H9 (cell line): ENCODE data around the gene ATXN7L3. TPM values are rescaled to one million over a fixed set of nuclear protein-coding genes. Genes with fewer than 3 reads are reported as not detected.

ENCODE experiments used
- DNase-seq: peaks from one replicate; pipeline ENCODE4 v3.0.0-alpha.2; 2017
- H2AFZ ChIP-seq: one replicate; pipeline ENCODE4 v1.6.1; 2013; ENCODE audit warnings: mild to moderate bottlenecking, low read length, control low read depth, moderate library complexity
- H2AK5ac ChIP-seq: 2 replicates; pipeline ENCODE4 v1.6.1; 2013; ENCODE audit warnings: low read length, control low read depth, mixed read lengths; ENCODE audit not compliant: insufficient read length
- H2BK120ac ChIP-seq: one replicate; pipeline ENCODE4 v1.6.1; 2013; ENCODE audit warnings: low read depth, mild to moderate bottlenecking, low read length, control low read depth, inconsistent platforms; ENCODE audit not compliant: poor library complexity, severe bottlenecking
- H2BK12ac ChIP-seq: 2 replicates; pipeline ENCODE4 v1.6.1; 2013; ENCODE audit warnings: low read length, control low read depth, mixed read lengths, low read depth; ENCODE audit not compliant: insufficient read length
- H2BK15ac ChIP-seq: 2 replicates; pipeline ENCODE4 v1.6.1; 2013; ENCODE audit warnings: low read depth, low read length, control low read depth
- H2BK20ac ChIP-seq: one replicate; pipeline ENCODE4 v1.6.1; 2013; ENCODE audit warnings: low read depth, mild to moderate bottlenecking, low read length, control low read depth, inconsistent platforms; ENCODE audit not compliant: poor library complexity, severe bottlenecking
- H2BK5ac ChIP-seq: 2 replicates; pipeline ENCODE4 v1.6.1; 2013; ENCODE audit warnings: low read length, control low read depth, mixed read lengths; ENCODE audit not compliant: insufficient read length
- H3K14ac ChIP-seq: 2 replicates; pipeline ENCODE4 v1.6.1; 2013; ENCODE audit warnings: low read length, control low read depth; ENCODE audit not compliant: insufficient read depth
- H3K18ac ChIP-seq: 2 replicates; pipeline ENCODE4 v1.6.1; 2013; ENCODE audit warnings: low read depth, mild to moderate bottlenecking, mixed read lengths, low read length, control low read depth; ENCODE audit not compliant: insufficient read length
- H3K23ac ChIP-seq: 2 replicates; pipeline ENCODE4 v1.6.1; 2013; ENCODE audit warnings: low read length, control low read depth, mixed read lengths, low read depth; ENCODE audit not compliant: insufficient read length
- H3K23me2 ChIP-seq: 2 replicates; pipeline ENCODE4 v1.6.1; 2013; ENCODE audit warnings: low read depth, mild to moderate bottlenecking, mixed read lengths, low read length, control low read depth; ENCODE audit not compliant: insufficient read length, poor library complexity, severe bottlenecking
- H3K27ac ChIP-seq: 2 replicates; pipeline ENCODE4 v1.5.1; 2013; ENCODE audit warnings: low read length, control low read depth, mixed read lengths, low read depth; ENCODE audit not compliant: insufficient read length
- H3K27me3 ChIP-seq: 2 replicates; pipeline ENCODE4 v1.6.1; 2013; ENCODE audit warnings: low read length, control low read depth, inconsistent platforms; ENCODE audit not compliant: insufficient read depth
- H3K4ac ChIP-seq: 2 replicates; pipeline ENCODE4 v1.6.1; 2013; ENCODE audit warnings: low read depth, mild to moderate bottlenecking, control low read depth, inconsistent platforms, low read length, moderate library complexity
- H3K4me1 ChIP-seq: 2 replicates; pipeline ENCODE4 v1.6.1; 2013; ENCODE audit warnings: low read length, control low read depth, inconsistent platforms; ENCODE audit not compliant: insufficient read depth
- H3K4me2 ChIP-seq: 2 replicates; pipeline ENCODE4 v1.6.1; 2013; ENCODE audit warnings: low read length, control low read depth, mixed read lengths; ENCODE audit not compliant: insufficient read length, insufficient read depth
- H3K56ac ChIP-seq: 2 replicates; pipeline ENCODE4 v1.6.1; 2013; ENCODE audit warnings: low read depth, mild to moderate bottlenecking, mixed read lengths, low read length, control low read depth; ENCODE audit not compliant: insufficient read length
- H3K79me1 ChIP-seq: 2 replicates; pipeline ENCODE4 v1.6.1; 2013; ENCODE audit warnings: low read depth, mild to moderate bottlenecking, moderate library complexity, low read length, control low read depth, inconsistent platforms; ENCODE audit not compliant: insufficient read depth, poor library complexity, severe bottlenecking
- H3K79me2 ChIP-seq: 2 replicates; pipeline ENCODE4 v1.6.1; 2013; ENCODE audit warnings: low read length, control low read depth, inconsistent platforms; ENCODE audit not compliant: insufficient read depth
- H3K9ac ChIP-seq: 2 replicates; pipeline ENCODE4 v1.6.1; 2013; ENCODE audit warnings: low read length, control low read depth, mixed read lengths; ENCODE audit not compliant: insufficient read length; ENCODE audit errors: extremely low read depth
- H3K9me3 ChIP-seq: one replicate; pipeline ENCODE4 v1.6.1; 2013; ENCODE audit warnings: low read depth, low read length, inconsistent platforms; ENCODE audit not compliant: control insufficient read depth
- H3T11ph ChIP-seq: one replicate; pipeline ENCODE4 v1.6.1; 2013; ENCODE audit warnings: mild to moderate bottlenecking, low read length, control low read depth, inconsistent platforms
- H4K20me1 ChIP-seq: one replicate; pipeline ENCODE4 v1.6.1; 2013; ENCODE audit not compliant: control insufficient read depth, insufficient read length, insufficient read depth
- H4K5ac ChIP-seq: 2 replicates; pipeline ENCODE4 v1.6.1; 2013; ENCODE audit warnings: low read depth, mild to moderate bottlenecking, mixed read lengths, low read length, control low read depth; ENCODE audit not compliant: insufficient read length
- H4K8ac ChIP-seq: replicated peaks from 2 replicates; pipeline ENCODE4 v1.6.1; 2013; ENCODE audit warnings: low read length, control low read depth, mixed read lengths, low read depth; ENCODE audit not compliant: insufficient read length
- H4K91ac ChIP-seq: 2 replicates; pipeline ENCODE4 v1.6.1; 2013; ENCODE audit warnings: low read depth, mild to moderate bottlenecking, moderate library complexity, mixed read lengths, low read length, control low read depth; ENCODE audit not compliant: insufficient read length
- H3K27ac Mint-ChIP-seq, 3 experiments: 2 replicates in 2 of 3; 3 replicates in 1 of 3; pipeline ENCODE4 v1.8.0; 2020 to 2021; ENCODE audit warnings: mixed read lengths in 3 of 3, mild to moderate bottlenecking in 1 of 3, moderate library complexity in 1 of 3
- H3K27me3 Mint-ChIP-seq: 2 replicates; pipeline ENCODE4 v1.8.0; 2021; ENCODE audit warnings: low read depth, mild to moderate bottlenecking, moderate library complexity, mixed read lengths
- H3K36me3 Mint-ChIP-seq, 3 experiments: 2 replicates in 2 of 3; 3 replicates in 1 of 3; pipeline ENCODE4 v1.8.0; 2020 to 2021; ENCODE audit warnings: low read depth in 3 of 3, mixed read lengths in 3 of 3; ENCODE audit not compliant: insufficient read depth in 1 of 3
- H3K4me1 Mint-ChIP-seq, 2 experiments: 2 replicates each; pipeline ENCODE4 v1.8.0; 2020; ENCODE audit warnings: mixed read lengths in 2 of 2
- H3K4me3 Mint-ChIP-seq, 2 experiments: 2 replicates in 1 of 2; 3 replicates in 1 of 2; pipeline ENCODE4 v1.8.0; 2020 to 2021; ENCODE audit warnings: mild to moderate bottlenecking in 2 of 2, mixed read lengths in 2 of 2, moderate library complexity in 1 of 2
- H3K9me3 Mint-ChIP-seq, 2 experiments: 2 replicates in 1 of 2; 3 replicates in 1 of 2; pipeline ENCODE4 v1.8.0; 2020; ENCODE audit warnings: mild to moderate bottlenecking in 2 of 2, mixed read lengths in 2 of 2, moderate library complexity in 1 of 2
- WGBS: extraction: QIAGEN DNeasy Blood & Tissue Kit; methylation state at CpG from one replicate; pipeline ENCODE4 v1.1.7; 2013; ENCODE audit warnings: missing lambda C conversion rate, low lambda C conversion rate, mixed read lengths; ENCODE audit not compliant: insufficient read length; ENCODE audit errors: extremely low coverage; 5-methylcytosine and 5-hydroxymethylcytosine counted together
- total RNA-seq: library from RNA; stranded (reverse); gene quantifications from 2 replicates; pipeline ENCODE4 v1.2.1, GENCODE V29; 2021
- TF ChIP-seq, protein P1 (sequence below): fragments of 200-600 bp; sonication (generic); conservative IDR thresholded peaks from 3 replicates; pipeline ENCODE4 v1.8.0; 2021; ENCODE audit warnings: antibody characterized with exemption, mild to moderate bottlenecking

The ATXN7L3 gene
- total RNA-seq, 1 experiment from 2014 or later, result 125 TPM

DNA sequence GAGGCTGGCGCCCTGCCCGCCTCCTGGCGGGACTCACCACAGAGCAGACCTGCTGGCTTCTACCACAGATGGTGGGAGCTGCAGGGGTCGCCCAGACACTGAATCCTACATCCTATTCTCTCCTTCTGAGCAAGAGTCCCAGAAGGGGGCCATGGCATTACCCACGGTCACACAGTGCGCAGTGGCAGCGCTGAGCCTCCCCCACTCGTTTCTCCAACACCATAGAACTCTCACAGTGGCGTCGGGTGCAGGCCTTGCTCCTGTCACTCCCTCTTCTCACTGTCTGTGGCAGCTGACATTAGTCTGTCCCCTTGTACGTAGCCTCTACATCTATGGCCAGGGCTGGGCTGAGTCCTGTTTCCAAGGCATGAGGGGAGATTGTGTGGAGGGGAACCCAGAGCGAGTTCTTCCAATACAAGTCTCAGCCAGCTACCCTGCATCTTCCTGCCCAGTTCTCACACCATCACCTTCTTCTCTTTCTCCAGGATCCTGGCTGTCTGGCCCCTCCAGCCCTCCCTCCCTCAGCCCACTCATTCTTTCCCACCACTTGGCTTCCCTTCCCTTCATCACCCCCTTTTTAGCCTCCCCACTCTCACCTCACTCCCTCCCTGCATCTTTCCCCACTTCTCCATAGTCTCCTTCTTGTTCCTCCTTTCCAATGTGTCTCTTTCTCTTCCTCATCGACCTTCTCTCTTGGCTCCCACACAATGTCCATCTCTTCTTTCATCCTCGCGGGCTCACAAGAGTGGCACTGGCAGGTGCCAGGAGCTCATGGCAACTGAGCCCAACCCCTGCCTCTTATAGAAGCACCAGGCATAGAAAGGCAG is 13.9 kb upstream of the ATXN7L3 start:
- peaks cover 6% of the 10 kb centered on the region; the same call in 1 of the 2 replicates for H3K79me2 ChIP-seq
- peaks cover 12 to 29% of the 10 kb centered on the region in 2 experiments for H3K4me1 Mint-ChIP-seq
- no peak overlapping the region for H3K14ac ChIP-seq
- no peak overlapping the region for H3K27ac ChIP-seq
- H3K4me1 ChIP-seq, result 0 out of 2 replicates have a peak, but pooled peaks cover 4% of the 10 kb centered on the region
- no peak overlapping the region for H3K4me2 ChIP-seq
- no peak overlapping the region for H2BK20ac ChIP-seq
- no peak overlapping the region for H2AFZ ChIP-seq
- peaks cover 6% of the 10 kb centered on the region for H3K23me2 ChIP-seq
- no peak overlapping the region for H2BK15ac ChIP-seq
- no CpG with 5 or more reads among the region's 15 CpGs for WGBS
- no peak for DNase-seq
- TF ChIP-seq, protein P1, sequence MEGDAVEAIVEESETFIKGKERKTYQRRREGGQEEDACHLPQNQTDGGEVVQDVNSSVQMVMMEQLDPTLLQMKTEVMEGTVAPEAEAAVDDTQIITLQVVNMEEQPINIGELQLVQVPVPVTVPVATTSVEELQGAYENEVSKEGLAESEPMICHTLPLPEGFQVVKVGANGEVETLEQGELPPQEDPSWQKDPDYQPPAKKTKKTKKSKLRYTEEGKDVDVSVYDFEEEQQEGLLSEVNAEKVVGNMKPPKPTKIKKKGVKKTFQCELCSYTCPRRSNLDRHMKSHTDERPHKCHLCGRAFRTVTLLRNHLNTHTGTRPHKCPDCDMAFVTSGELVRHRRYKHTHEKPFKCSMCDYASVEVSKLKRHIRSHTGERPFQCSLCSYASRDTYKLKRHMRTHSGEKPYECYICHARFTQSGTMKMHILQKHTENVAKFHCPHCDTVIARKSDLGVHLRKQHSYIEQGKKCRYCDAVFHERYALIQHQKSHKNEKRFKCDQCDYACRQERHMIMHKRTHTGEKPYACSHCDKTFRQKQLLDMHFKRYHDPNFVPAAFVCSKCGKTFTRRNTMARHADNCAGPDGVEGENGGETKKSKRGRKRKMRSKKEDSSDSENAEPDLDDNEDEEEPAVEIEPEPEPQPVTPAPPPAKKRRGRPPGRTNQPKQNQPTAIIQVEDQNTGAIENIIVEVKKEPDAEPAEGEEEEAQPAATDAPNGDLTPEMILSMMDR, result no peak
- peaks cover 36 to 86% (median 80%) of the 10 kb centered on the region in 3 experiments for H3K36me3 Mint-ChIP-seq
- H3K79me1 ChIP-seq, result peaks cover 6% of the 10 kb centered on the region
- no peak overlapping the region for H3K18ac ChIP-seq
- H4K20me1 ChIP-seq, result no peaks in the 10 kb centered on the region
- no peak overlapping the region for H2BK12ac ChIP-seq
- no peaks in the 10 kb centered on the region for H3K9me3 Mint-ChIP-seq
- H3K23ac ChIP-seq, result no peak overlapping the region
- H4K8ac ChIP-seq, result no peak overlapping the region
- peak overlapping the region in 1 of 2 experiments; percentile 6; a peak in 1 of 5 replicates for H3K4me3 Mint-ChIP-seq
- H2BK5ac ChIP-seq, result no peak overlapping the region
- H2BK120ac ChIP-seq, result no peak overlapping the region
- no peak overlapping the region for H4K91ac ChIP-seq
- H3K27me3 ChIP-seq, result no peaks in the 10 kb centered on the region
- H3K27ac Mint-ChIP-seq, result peak overlapping the region in 2 of 3 experiments; percentile 65 to 85; a peak in 4 of 7 replicates
- H2AK5ac ChIP-seq, result no peak overlapping the region
- no peak overlapping the region for H4K5ac ChIP-seq
- H3K27me3 Mint-ChIP-seq, result no peaks in the 10 kb centered on the region
- no peaks in the 10 kb centered on the region for H3K9me3 ChIP-seq
- H3K9ac ChIP-seq, result no peak overlapping the region
- H3K4ac ChIP-seq, result no peak overlapping the region
- H3T11ph ChIP-seq, result no peak overlapping the region
- no peak overlapping the region for H3K56ac ChIP-seq
